Liver (tissue), 9 donors: Measurements from ENCODE around the gene DCAF8. TPM values are rescaled to one million over a fixed set of nuclear protein-coding genes. Genes with fewer than 3 reads are reported as not detected.

Experiments used
- DNase-seq: peaks from one replicate; pipeline ENCODE4 v3.0.0-alpha.2; 2017; ENCODE audit warnings: low spot score
- H3K27ac ChIP-seq, 2 donors: one replicate each; pipeline ENCODE4 v1.7.0; 2013; ENCODE audit warnings: inconsistent platforms in 2 of 2, low read length in 2 of 2, control low read depth in 1 of 2, low read depth in 1 of 2, mild to moderate bottlenecking in 1 of 2
- H3K27me3 ChIP-seq, 4 donors: one replicate each; pipeline versions ENCODE4 v1.6.1 to v1.7.0; 2013; ENCODE audit warnings: low read length in 3 of 4, inconsistent platforms in 1 of 4, mild to moderate bottlenecking in 1 of 4, moderate library complexity in 1 of 4; ENCODE audit not compliant: control insufficient read depth in 4 of 4, insufficient read depth in 4 of 4
- H3K36me3 ChIP-seq, 4 donors: one replicate each; pipeline versions ENCODE4 v1.6.1 to v1.7.0; 2013; ENCODE audit warnings: low read length in 3 of 4, mild to moderate bottlenecking in 3 of 4, low read depth in 1 of 4, moderate library complexity in 1 of 4; ENCODE audit not compliant: control insufficient read depth in 4 of 4, insufficient read depth in 3 of 4
- H3K4me1 ChIP-seq, 4 donors: one replicate each; pipeline versions ENCODE4 v1.6.1 to v1.7.0; 2013; ENCODE audit warnings: low read length in 3 of 4, mild to moderate bottlenecking in 3 of 4, moderate library complexity in 1 of 4; ENCODE audit not compliant: control insufficient read depth in 4 of 4, insufficient read depth in 4 of 4
- H3K4me3 ChIP-seq, 3 donors: one replicate each; pipeline versions ENCODE4 v1.6.1 to v1.7.0; 2013; ENCODE audit warnings: low read length in 3 of 3, control low read depth in 1 of 3, low read depth in 1 of 3, mild to moderate bottlenecking in 1 of 3
- H3K9ac ChIP-seq, 2 donors: one replicate each; pipeline ENCODE4 v1.7.0; 2013; ENCODE audit warnings: low read length in 2 of 2, mild to moderate bottlenecking in 2 of 2, moderate library complexity in 2 of 2, control low read depth in 1 of 2, low read depth in 1 of 2
- H3K9me3 ChIP-seq, 4 donors: one replicate each; pipeline versions ENCODE4 v1.6.1 to v1.7.0; 2013; ENCODE audit warnings: low read length in 3 of 4; ENCODE audit not compliant: control insufficient read depth in 4 of 4
- EGR1 ChIP-seq, 2 donors: IDR thresholded peaks; 2 replicates each; pipeline ENCODE4 v1.6.1; 2016 to 2018; ENCODE audit warnings: antibody characterized with exemption in 2 of 2, low read depth in 2 of 2
- FOXA1 ChIP-seq: IDR thresholded peaks from 2 replicates; pipeline ENCODE4 v1.6.1; 2016; ENCODE audit warnings: antibody characterized with exemption
- FOXA2 ChIP-seq: IDR thresholded peaks from 2 replicates; pipeline ENCODE4 v1.6.1; 2016; ENCODE audit warnings: antibody characterized with exemption
- GABPA ChIP-seq, 2 donors: IDR thresholded peaks in 1 of 2; conservative IDR thresholded peaks in 1 of 2; 2 replicates each; pipeline ENCODE4 v1.6.1; 2016; ENCODE audit warnings: antibody characterized with exemption in 2 of 2, mild to moderate bottlenecking in 1 of 2, moderate library complexity in 1 of 2
- HNF4A ChIP-seq, 2 donors: conservative IDR thresholded peaks; 2 replicates each; pipeline ENCODE4 v1.6.1; 2016; ENCODE audit warnings: antibody characterized with exemption in 2 of 2, mild to moderate bottlenecking in 2 of 2
- JUND ChIP-seq, 2 donors: IDR thresholded peaks; 2 replicates each; pipeline ENCODE4 v1.6.1; 2016; ENCODE audit warnings: antibody characterized with exemption in 2 of 2
- RAD21 ChIP-seq, 2 donors: IDR thresholded peaks; 2 replicates each; pipeline ENCODE4 v1.6.1; 2016; ENCODE audit warnings: antibody characterized with exemption in 2 of 2, mild to moderate bottlenecking in 2 of 2
- RXRA ChIP-seq, 2 donors: IDR thresholded peaks; 2 replicates each; pipeline ENCODE4 v1.6.1; 2017 to 2018; ENCODE audit warnings: antibody characterized with exemption in 2 of 2, mild to moderate bottlenecking in 1 of 2
- SP1 ChIP-seq: IDR thresholded peaks from 2 replicates; pipeline ENCODE4 v1.6.1; 2018; ENCODE audit warnings: antibody characterized with exemption, mild to moderate bottlenecking
- YY1 ChIP-seq: IDR thresholded peaks from 2 replicates; pipeline ENCODE4 v1.6.1; 2016; ENCODE audit warnings: antibody characterized with exemption, mild to moderate bottlenecking
- ZBTB33 ChIP-seq: IDR thresholded peaks from 2 replicates; pipeline ENCODE4 v1.6.1; 2016; ENCODE audit warnings: antibody characterized with exemption
- WGBS: extraction: QIAGEN DNeasy Blood & Tissue Kit; methylation state at CpG from one replicate; pipeline ENCODE4 v1.1.7; 2013; 5-methylcytosine and 5-hydroxymethylcytosine counted together
- polyA plus RNA-seq, 2 donors: library from polyadenylated mRNA; stranded (reverse) in 1 of 2; unstranded in 1 of 2; fragments of 200-250 nt in 1 of 2; fragments of >200 nt in 1 of 2; fragmentation: Nextera tagmentation in 1 of 2; extraction: Ambion mirVana in 1 of 2; gene quantifications; one replicate each; pipeline versions ENCODE4 v1.2.1 to v1.2.3, GENCODE V29; 2013 to 2015
- total RNA-seq, 2 donors: library from RNA; depleted of rRNA; stranded (reverse); fragments of >200 nt; gene quantifications; one replicate each; pipeline ENCODE4 v1.2.3, GENCODE V29; 2014
- TF ChIP-seq, protein P1 (sequence below): IDR thresholded peaks from 2 replicates; pipeline ENCODE4 v1.6.1; 2016; ENCODE audit warnings: antibody characterized with exemption
- TF ChIP-seq, protein P2 (sequence below): fragments of 150-350 bp; IDR thresholded peaks from 2 replicates; pipeline ENCODE4 v1.5.1; 2017; ENCODE audit warnings: improper control_type of control experiment, low read depth, low read length; ENCODE audit not compliant: missing input control
- TF ChIP-seq, protein P3 (sequence below): IDR thresholded peaks from 2 replicates; pipeline ENCODE4 v1.6.1; 2016; ENCODE audit warnings: antibody characterized with exemption, mild to moderate bottlenecking
- TF ChIP-seq, protein P4 (sequence below): IDR thresholded peaks from 2 replicates; pipeline ENCODE4 v1.6.1; 2016; ENCODE audit warnings: antibody characterized with exemption
- donor health status: healthy.
- donor health status: healthy.
- donor health status: healthy.
- donor health status: healthy.
- donor health status: healthy.

DCAF8 gene
- total and polyA plus RNA-seq, 4 donors = 80.3 to 199 (median 102) TPM

- 87% methylated on average over 7 of the region's 7 CpGs for WGBS
- Histone ChIP-seq H3K36me3 (no peaks in the 10 kb centered on the region), H3K9me3 (no peaks in the 10 kb centered on the region), H3K4me3 (no peak overlapping the region), H3K4me1 (peaks cover under 1 to 5% (median 3%) of the 10 kb centered on the region in 4 donors), H3K9ac (no peak overlapping the region), H3K27ac (no peak overlapping the region), H3K27me3 (no peaks in the 10 kb centered on the region)
- TF ChIP-seq FOXA1 (no peak), RAD21 (IDR thresholded peaks at IDR 0.05) (no peak), JUND (IDR thresholded peaks at IDR 0.05) (no peak), HNF4A (conservative IDR thresholded peaks at IDR 0.05) (no peak), SP1 (no peak), RXRA (IDR thresholded peaks at IDR 0.05) (no peak), YY1 (no peak), EGR1 (IDR thresholded peaks at IDR 0.05; ENCODE audit: low read depth in 2 of 2) (no peak), GABPA (IDR thresholded peaks at IDR 0.05 in 1 of 2, conservative IDR thresholded peaks at IDR 0.05 in 1 of 2) (no peak)
- TF ChIP-seq, protein P1, sequence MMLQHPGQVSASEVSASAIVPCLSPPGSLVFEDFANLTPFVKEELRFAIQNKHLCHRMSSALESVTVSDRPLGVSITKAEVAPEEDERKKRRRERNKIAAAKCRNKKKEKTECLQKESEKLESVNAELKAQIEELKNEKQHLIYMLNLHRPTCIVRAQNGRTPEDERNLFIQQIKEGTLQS = no peak
- DNase-seq = no peak
Observed at GRCh38 chr1:160188341-160188740, 74.0 kb downstream of the DCAF8 start.

- no peak overlapping the region for H3K9ac ChIP-seq
- no peaks in the 10 kb centered on the region for H3K9me3 ChIP-seq
- WGBS = 74% methylated on average over 7 of the region's 7 CpGs
- no peak overlapping the region for H3K4me3 ChIP-seq
- no peak overlapping the region for H3K27ac ChIP-seq
- no peak for DNase-seq
- no peaks in the 10 kb centered on the region for H3K27me3 ChIP-seq
- TF ChIP-seq HNF4A (conservative IDR thresholded peaks at IDR 0.05) (no peak), EGR1 (IDR thresholded peaks at IDR 0.05; ENCODE audit: low read depth in 2 of 2) (no peak), FOXA2 (no peak), FOXA1 (no peak), SP1 (no peak)
- TF ChIP-seq, protein P2, sequence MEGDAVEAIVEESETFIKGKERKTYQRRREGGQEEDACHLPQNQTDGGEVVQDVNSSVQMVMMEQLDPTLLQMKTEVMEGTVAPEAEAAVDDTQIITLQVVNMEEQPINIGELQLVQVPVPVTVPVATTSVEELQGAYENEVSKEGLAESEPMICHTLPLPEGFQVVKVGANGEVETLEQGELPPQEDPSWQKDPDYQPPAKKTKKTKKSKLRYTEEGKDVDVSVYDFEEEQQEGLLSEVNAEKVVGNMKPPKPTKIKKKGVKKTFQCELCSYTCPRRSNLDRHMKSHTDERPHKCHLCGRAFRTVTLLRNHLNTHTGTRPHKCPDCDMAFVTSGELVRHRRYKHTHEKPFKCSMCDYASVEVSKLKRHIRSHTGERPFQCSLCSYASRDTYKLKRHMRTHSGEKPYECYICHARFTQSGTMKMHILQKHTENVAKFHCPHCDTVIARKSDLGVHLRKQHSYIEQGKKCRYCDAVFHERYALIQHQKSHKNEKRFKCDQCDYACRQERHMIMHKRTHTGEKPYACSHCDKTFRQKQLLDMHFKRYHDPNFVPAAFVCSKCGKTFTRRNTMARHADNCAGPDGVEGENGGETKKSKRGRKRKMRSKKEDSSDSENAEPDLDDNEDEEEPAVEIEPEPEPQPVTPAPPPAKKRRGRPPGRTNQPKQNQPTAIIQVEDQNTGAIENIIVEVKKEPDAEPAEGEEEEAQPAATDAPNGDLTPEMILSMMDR = no peak
- no peaks in the 10 kb centered on the region for H3K4me1 ChIP-seq
- no peaks in the 10 kb centered on the region for H3K36me3 ChIP-seq
Observed at GRCh38 chr1:160187407-160187806, 74.9 kb downstream of the DCAF8 start.

- H3K27me3 ChIP-seq = no peaks in the 10 kb centered on the region
- TF ChIP-seq HNF4A (conservative IDR thresholded peaks at IDR 0.05) (no peak), ZBTB33 (no peak), SP1 (no peak), FOXA2 (no peak)
- TF ChIP-seq, protein P3, sequence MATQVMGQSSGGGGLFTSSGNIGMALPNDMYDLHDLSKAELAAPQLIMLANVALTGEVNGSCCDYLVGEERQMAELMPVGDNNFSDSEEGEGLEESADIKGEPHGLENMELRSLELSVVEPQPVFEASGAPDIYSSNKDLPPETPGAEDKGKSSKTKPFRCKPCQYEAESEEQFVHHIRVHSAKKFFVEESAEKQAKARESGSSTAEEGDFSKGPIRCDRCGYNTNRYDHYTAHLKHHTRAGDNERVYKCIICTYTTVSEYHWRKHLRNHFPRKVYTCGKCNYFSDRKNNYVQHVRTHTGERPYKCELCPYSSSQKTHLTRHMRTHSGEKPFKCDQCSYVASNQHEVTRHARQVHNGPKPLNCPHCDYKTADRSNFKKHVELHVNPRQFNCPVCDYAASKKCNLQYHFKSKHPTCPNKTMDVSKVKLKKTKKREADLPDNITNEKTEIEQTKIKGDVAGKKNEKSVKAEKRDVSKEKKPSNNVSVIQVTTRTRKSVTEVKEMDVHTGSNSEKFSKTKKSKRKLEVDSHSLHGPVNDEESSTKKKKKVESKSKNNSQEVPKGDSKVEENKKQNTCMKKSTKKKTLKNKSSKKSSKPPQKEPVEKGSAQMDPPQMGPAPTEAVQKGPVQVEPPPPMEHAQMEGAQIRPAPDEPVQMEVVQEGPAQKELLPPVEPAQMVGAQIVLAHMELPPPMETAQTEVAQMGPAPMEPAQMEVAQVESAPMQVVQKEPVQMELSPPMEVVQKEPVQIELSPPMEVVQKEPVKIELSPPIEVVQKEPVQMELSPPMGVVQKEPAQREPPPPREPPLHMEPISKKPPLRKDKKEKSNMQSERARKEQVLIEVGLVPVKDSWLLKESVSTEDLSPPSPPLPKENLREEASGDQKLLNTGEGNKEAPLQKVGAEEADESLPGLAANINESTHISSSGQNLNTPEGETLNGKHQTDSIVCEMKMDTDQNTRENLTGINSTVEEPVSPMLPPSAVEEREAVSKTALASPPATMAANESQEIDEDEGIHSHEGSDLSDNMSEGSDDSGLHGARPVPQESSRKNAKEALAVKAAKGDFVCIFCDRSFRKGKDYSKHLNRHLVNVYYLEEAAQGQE = no peak
- TF ChIP-seq, protein P4, sequence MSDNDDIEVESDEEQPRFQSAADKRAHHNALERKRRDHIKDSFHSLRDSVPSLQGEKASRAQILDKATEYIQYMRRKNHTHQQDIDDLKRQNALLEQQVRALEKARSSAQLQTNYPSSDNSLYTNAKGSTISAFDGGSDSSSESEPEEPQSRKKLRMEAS = no peak
- no peaks in the 10 kb centered on the region for H3K9me3 ChIP-seq
- no peak overlapping the region for H3K9ac ChIP-seq
- DNase-seq = no peak
- no peaks in the 10 kb centered on the region for H3K36me3 ChIP-seq
- no peak overlapping the region for H3K4me3 ChIP-seq
- H3K27ac ChIP-seq = no peak overlapping the region
- 80% methylated on average over 2 of the region's 2 CpGs for WGBS
- no peaks in the 10 kb centered on the region for H3K4me1 ChIP-seq
Observed at GRCh38 chr1:160186729-160187128, 75.6 kb downstream of the DCAF8 start.
